PC-9 (cell line): Measurements from ENCODE around the gene ACTG1.

ENCODE experiments used
- CTCF ChIP-seq: fragments of 200-600 bp; sonication (generic); conservative IDR thresholded peaks from 2 replicates; pipeline ENCODE4 v1.6.1; 2017; ENCODE audit warnings: mixed run types, antibody characterized with exemption, mild to moderate bottlenecking, moderate library complexity
- EZH2 ChIP-seq: fragments of 200-600 bp; sonication (generic); IDR thresholded peaks from 2 replicates; pipeline ENCODE4 v1.8.0; 2017; ENCODE audit warnings: antibody characterized with exemption, low read depth

- TF ChIP-seq CTCF (no peak), EZH2 (no peak)
These were observed 13.0 kb downstream of the ACTG1 start for GRCh38 chr17:81499601-81499970.
